Measurements from ENCODE around the gene MAPKAP1. TPM values are rescaled to one million over a fixed set of nuclear protein-coding genes. Genes with fewer than 3 reads are reported as not detected.
"Not testable (repeated sequence)": the region's sequence is repeated elsewhere in the genome, so short reads cannot be mapped to it uniquely, and the experiment has no call there.

Gene MAPKAP1
- total and polyA plus RNA-seq, 4 donors = 32.2 to 58.4 (median 56.1) TPM

DNA sequence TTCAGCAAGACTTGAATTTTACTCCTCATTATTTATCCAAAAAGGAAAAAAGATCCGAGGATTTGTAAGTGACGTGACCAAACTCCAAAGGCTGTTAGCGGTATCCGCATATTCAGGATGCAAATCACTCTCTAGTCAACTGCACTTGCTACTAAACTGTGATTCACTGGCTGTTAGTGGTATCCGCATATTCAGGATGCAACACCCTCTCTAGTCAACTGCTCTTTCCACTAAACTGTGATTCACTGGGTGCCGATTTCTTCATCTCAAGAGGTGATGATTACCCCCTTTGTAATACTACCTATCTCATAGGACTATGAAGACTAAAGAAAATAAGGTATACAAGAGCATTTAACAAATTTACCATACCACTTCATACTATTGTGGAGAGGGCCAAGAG lies 5.7 kb downstream of the MAPKAP1 start:
- DNase-seq (no peak), ATAC-seq (ENCODE audit: low FRiP score) (no peak)
- intact Hi-C loops (cut with DNase I) = no loop called here

GRCh38 chr9:125700791-125701190 lies 6.2 kb downstream of the MAPKAP1 start:
- H3K27ac ChIP-seq (ENCODE audit: low read depth in 1 of 2, low read length in 2 of 2) = no peak overlapping the region
- H3K4me3 ChIP-seq (ENCODE audit: low read length in 2 of 2) = no peak overlapping the region
- intact Hi-C loops (cut with DNase I) = no loop called here
- DNase-seq = no peak
- H3K36me3 ChIP-seq (ENCODE audit: control insufficient read depth in 1 of 2, insufficient read depth in 2 of 2, low read length in 1 of 2) = no peaks in the 10 kb centered on the region
- no peak for ATAC-seq (ENCODE audit: low FRiP score)
- peaks cover 0 to under 1% of the 10 kb centered on the region in 2 donors for H3K4me1 ChIP-seq (ENCODE audit: control insufficient read depth in 1 of 2, insufficient read depth in 2 of 2, low read length in 2 of 2)
- H3K27me3 ChIP-seq (ENCODE audit: control insufficient read depth in 1 of 2, insufficient read depth in 2 of 2, low read length in 1 of 2) = no peaks in the 10 kb centered on the region
- no peaks in the 10 kb centered on the region for H3K9me3 ChIP-seq (ENCODE audit: control insufficient read depth, low read length)
- 78 to 88% methylated on average over 2 of the region's 2 CpGs for WGBS, 2 donors

More for the DNA sequence above, 5.7 kb downstream of the MAPKAP1 start:
- H3K36me3 ChIP-seq (ENCODE audit: control insufficient read depth in 1 of 2, insufficient read depth in 2 of 2, low read length in 1 of 2) = no peaks in the 10 kb centered on the region
- H3K9me3 ChIP-seq (ENCODE audit: control insufficient read depth, low read length) = no peaks in the 10 kb centered on the region
- no peak overlapping the region for H3K27ac ChIP-seq (ENCODE audit: low read depth in 1 of 2, low read length in 2 of 2)
- no peak overlapping the region for H3K4me3 ChIP-seq (ENCODE audit: low read length in 2 of 2)
- H3K4me1 ChIP-seq (ENCODE audit: control insufficient read depth in 1 of 2, insufficient read depth in 2 of 2, low read length in 2 of 2) = peaks cover 3 to 4% of the 10 kb centered on the region in 2 donors
- WGBS, 2 donors = 87 to 90% methylated on average over 6 of the region's 6 CpGs
- H3K27me3 ChIP-seq (ENCODE audit: control insufficient read depth in 1 of 2, insufficient read depth in 2 of 2, low read length in 1 of 2) = no peaks in the 10 kb centered on the region

DNA sequence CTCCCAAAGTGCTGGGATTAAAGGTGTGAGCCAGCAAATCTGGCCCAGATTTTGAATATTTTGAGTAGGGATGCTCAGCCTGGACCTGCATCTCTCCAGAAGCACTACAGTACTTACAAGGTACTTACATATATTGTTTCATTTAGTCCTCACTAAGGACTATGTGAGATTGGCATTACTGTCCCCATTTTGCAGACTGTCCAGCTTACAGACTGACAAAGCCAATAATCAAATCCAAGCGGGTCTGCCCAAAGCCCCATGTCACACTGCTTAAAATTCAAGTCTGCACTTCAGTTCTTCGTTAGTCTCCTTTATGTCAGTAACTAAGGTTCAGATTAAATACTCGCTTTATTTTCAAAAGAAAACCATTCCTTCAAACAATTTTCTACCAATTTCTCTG lies 7.1 kb downstream of the MAPKAP1 start:
- Histone ChIP-seq H3K9me3 (ENCODE audit: control insufficient read depth, low read length) (no peaks in the 10 kb centered on the region), H3K4me1 (ENCODE audit: control insufficient read depth in 1 of 2, insufficient read depth in 2 of 2, low read length in 2 of 2) (no peaks in the 10 kb centered on the region), H3K36me3 (ENCODE audit: control insufficient read depth in 1 of 2, insufficient read depth in 2 of 2, low read length in 1 of 2) (no peaks in the 10 kb centered on the region), H3K27me3 (ENCODE audit: control insufficient read depth in 1 of 2, insufficient read depth in 2 of 2, low read length in 1 of 2) (no peaks in the 10 kb centered on the region), H3K27ac (ENCODE audit: low read depth in 1 of 2, low read length in 2 of 2) (no peak overlapping the region), H3K4me3 (ENCODE audit: low read length in 2 of 2) (no peak overlapping the region)
- 94 to 97% methylated on average over 3 of the region's 3 CpGs for WGBS, 2 donors
- no peak for ATAC-seq (ENCODE audit: low FRiP score)
- intact Hi-C loops (cut with DNase I) = no loop called here
- no peak for DNase-seq

- ATAC-seq (ENCODE audit: low FRiP score) (no peak), DNase-seq (no peak)
- Histone ChIP-seq H3K27ac (ENCODE audit: low read depth in 1 of 2, low read length in 2 of 2) (no peak overlapping the region), H3K4me1 (ENCODE audit: control insufficient read depth in 1 of 2, insufficient read depth in 2 of 2, low read length in 2 of 2) (no peaks in the 10 kb centered on the region), H3K4me3 (ENCODE audit: low read length in 2 of 2) (no peak overlapping the region), H3K27me3 (ENCODE audit: control insufficient read depth in 1 of 2, insufficient read depth in 2 of 2, low read length in 1 of 2) (no peaks in the 10 kb centered on the region), H3K36me3 (ENCODE audit: control insufficient read depth in 1 of 2, insufficient read depth in 2 of 2, low read length in 1 of 2) (no peaks in the 10 kb centered on the region), H3K9me3 (ENCODE audit: control insufficient read depth, low read length) (no peaks in the 10 kb centered on the region)
- intact Hi-C loops (cut with DNase I) = no loop called here
- 78 to 80% methylated on average over 6 of the region's 6 CpGs for WGBS, 2 donors
These were observed 10.8 kb downstream of the MAPKAP1 start for GRCh38 chr9:125696106-125696647.

DNA sequence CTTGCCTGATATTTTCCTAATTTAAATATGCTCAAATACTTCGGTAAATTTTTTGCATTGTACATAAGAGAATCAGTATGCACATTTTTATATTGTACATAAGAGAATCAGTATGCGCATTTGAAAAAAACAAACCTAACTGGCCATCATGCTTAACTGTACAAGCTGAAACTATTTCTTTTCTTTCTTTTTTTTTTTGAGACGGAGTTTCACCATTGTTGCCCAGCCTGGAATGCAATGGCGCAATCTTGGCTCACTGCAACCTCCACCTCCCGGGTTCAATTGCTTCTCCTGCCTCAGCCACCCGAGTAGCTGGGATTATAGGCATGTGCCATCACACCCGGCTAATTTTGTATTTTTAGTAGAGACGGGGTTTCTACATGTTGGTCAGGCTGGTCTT lies 11.5 kb downstream of the MAPKAP1 start:
- ATAC-seq (ENCODE audit: low FRiP score); H3K27ac ChIP-seq (ENCODE audit: low read depth in 1 of 2, low read length in 2 of 2); H3K4me3 ChIP-seq (ENCODE audit: low read length in 2 of 2); H3K27me3 ChIP-seq (ENCODE audit: control insufficient read depth in 1 of 2, insufficient read depth in 2 of 2, low read length in 1 of 2); DNase-seq; H3K9me3 ChIP-seq (ENCODE audit: control insufficient read depth, low read length); intact Hi-C loops (cut with DNase I); H3K36me3 ChIP-seq (ENCODE audit: control insufficient read depth in 1 of 2, insufficient read depth in 2 of 2, low read length in 1 of 2); H3K4me1 ChIP-seq (ENCODE audit: control insufficient read depth in 1 of 2, insufficient read depth in 2 of 2, low read length in 2 of 2): not testable (repeated sequence)
- 73 to 84% methylated on average over 8 of the region's 8 CpGs for WGBS, 2 donors

GRCh38 chr9:125694478-125694877 lies 12.5 kb downstream of the MAPKAP1 start:
- H3K4me3 ChIP-seq (ENCODE audit: low read length in 2 of 2) = no peak overlapping the region
- intact Hi-C loops (cut with DNase I) = no loop called here
- no peaks in the 10 kb centered on the region for H3K27me3 ChIP-seq (ENCODE audit: control insufficient read depth in 1 of 2, insufficient read depth in 2 of 2, low read length in 1 of 2)
- H3K27ac ChIP-seq (ENCODE audit: low read depth in 1 of 2, low read length in 2 of 2) = no peak overlapping the region
- WGBS, 2 donors = 49 to 58% methylated on average over 3 of the region's 3 CpGs
- no peak for ATAC-seq (ENCODE audit: low FRiP score)
- H3K36me3 ChIP-seq (ENCODE audit: control insufficient read depth in 1 of 2, insufficient read depth in 2 of 2, low read length in 1 of 2) = no peaks in the 10 kb centered on the region
- DNase-seq = no peak
- peaks cover 0 to 2% of the 10 kb centered on the region in 2 donors for H3K4me1 ChIP-seq (ENCODE audit: control insufficient read depth in 1 of 2, insufficient read depth in 2 of 2, low read length in 2 of 2)
- H3K9me3 ChIP-seq (ENCODE audit: control insufficient read depth, low read length) = no peaks in the 10 kb centered on the region

DNA sequence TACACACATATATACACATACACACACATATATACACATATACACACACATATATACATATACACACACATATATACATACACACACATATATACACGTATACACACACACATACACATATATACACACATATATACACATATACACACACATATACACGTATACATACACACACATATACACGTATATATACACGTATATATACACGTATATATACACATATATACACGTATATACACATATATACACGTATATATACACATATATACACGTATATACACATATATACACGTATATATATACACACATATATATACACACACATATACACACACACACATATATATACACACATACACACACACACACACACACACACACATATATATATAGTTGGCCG lies 13.5 kb downstream of the MAPKAP1 start:
- ATAC-seq (ENCODE audit: low FRiP score); H3K27ac ChIP-seq (ENCODE audit: low read depth in 1 of 2, low read length in 2 of 2); DNase-seq; H3K27me3 ChIP-seq (ENCODE audit: control insufficient read depth in 1 of 2, insufficient read depth in 2 of 2, low read length in 1 of 2); H3K36me3 ChIP-seq (ENCODE audit: control insufficient read depth in 1 of 2, insufficient read depth in 2 of 2, low read length in 1 of 2); H3K4me3 ChIP-seq (ENCODE audit: low read length in 2 of 2); H3K9me3 ChIP-seq (ENCODE audit: control insufficient read depth, low read length); H3K4me1 ChIP-seq (ENCODE audit: control insufficient read depth in 1 of 2, insufficient read depth in 2 of 2, low read length in 2 of 2); intact Hi-C loops (cut with DNase I): not testable (repeated sequence)
- WGBS, 2 donors = 83% methylated on average over 10 of the region's 10 CpGs

DNA sequence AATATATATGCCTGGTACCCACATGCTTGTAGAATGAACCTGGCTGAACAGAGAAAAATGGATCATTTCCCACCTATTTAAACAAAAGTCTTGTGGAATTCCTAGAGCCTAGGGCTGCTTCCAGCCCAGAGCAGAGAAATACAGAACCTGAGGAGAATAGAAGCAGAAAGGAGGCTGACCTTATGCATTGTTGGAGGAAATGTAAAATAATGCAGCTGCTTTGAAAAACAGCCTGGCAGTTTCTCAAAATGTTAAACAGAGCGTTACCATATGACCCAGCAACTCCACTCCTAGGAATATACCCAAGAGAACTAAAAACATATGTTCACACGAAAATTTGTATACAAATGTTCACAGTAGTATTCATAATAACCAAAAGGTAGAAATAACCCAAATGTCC lies 15.1 kb downstream of the MAPKAP1 start:
- H3K9me3 ChIP-seq (ENCODE audit: control insufficient read depth, low read length) = no peaks in the 10 kb centered on the region
- 60 to 70% methylated on average over 2 of the region's 2 CpGs for WGBS, 2 donors
- no peak overlapping the region for H3K27ac ChIP-seq (ENCODE audit: low read depth in 1 of 2, low read length in 2 of 2)
- DNase-seq (no peak), ATAC-seq (ENCODE audit: low FRiP score) (no peak)
- H3K4me1 ChIP-seq (ENCODE audit: control insufficient read depth in 1 of 2, insufficient read depth in 2 of 2, low read length in 2 of 2) = peaks cover 2% of the 10 kb centered on the region in 2 donors
- no peaks in the 10 kb centered on the region for H3K27me3 ChIP-seq (ENCODE audit: control insufficient read depth in 1 of 2, insufficient read depth in 2 of 2, low read length in 1 of 2)
- H3K4me3 ChIP-seq (ENCODE audit: low read length in 2 of 2) = no peak overlapping the region
- H3K36me3 ChIP-seq (ENCODE audit: control insufficient read depth in 1 of 2, insufficient read depth in 2 of 2, low read length in 1 of 2) = no peaks in the 10 kb centered on the region
- intact Hi-C loops (cut with DNase I) = no loop called here

- H3K4me3 ChIP-seq (ENCODE audit: low read length in 2 of 2) = no peak overlapping the region
- 89 to 90% methylated on average over 10 of the region's 10 CpGs for WGBS, 2 donors
- H3K27me3 ChIP-seq (ENCODE audit: control insufficient read depth in 1 of 2, insufficient read depth in 2 of 2, low read length in 1 of 2) = no peaks in the 10 kb centered on the region
- intact Hi-C loops (cut with DNase I) = no loop called here
- H3K27ac ChIP-seq (ENCODE audit: low read depth in 1 of 2, low read length in 2 of 2) = no peak overlapping the region
- DNase-seq (no peak), ATAC-seq (ENCODE audit: low FRiP score) (no peak)
- no peaks in the 10 kb centered on the region for H3K36me3 ChIP-seq (ENCODE audit: control insufficient read depth in 1 of 2, insufficient read depth in 2 of 2, low read length in 1 of 2)
- no peaks in the 10 kb centered on the region for H3K9me3 ChIP-seq (ENCODE audit: control insufficient read depth, low read length)
- H3K4me1 ChIP-seq (ENCODE audit: control insufficient read depth in 1 of 2, insufficient read depth in 2 of 2, low read length in 2 of 2) = peaks cover 2% of the 10 kb centered on the region in 2 donors
These were observed 16.3 kb downstream of the MAPKAP1 start for GRCh38 chr9:125690679-125691078.

All from aorta (tissue), 5 donors.